Transverse colon (tissue), 4 donors: ENCODE measurements around the gene OVCH2. TPM values are rescaled to one million over a fixed set of nuclear protein-coding genes. Genes with fewer than 3 reads are reported as not detected.

Experiments used
- DNase-seq: peaks from one replicate; pipeline ENCODE4 v3.0.0-alpha.2; 2019
- H3K27ac ChIP-seq, 4 donors: fragments of 200-600 bp; sonication (generic); 2 replicates each; pipeline ENCODE4 v1.5.1; 2016 to 2018; ENCODE audit warnings: inconsistent platforms in 4 of 4
- H3K27me3 ChIP-seq: fragments of 200-600 bp; sonication (generic); 2 replicates; pipeline ENCODE4 v1.5.1; 2017; ENCODE audit warnings: inconsistent platforms
- H3K36me3 ChIP-seq, 4 donors: fragments of 200-600 bp; sonication (generic); 2 replicates each; pipeline ENCODE4 v1.5.1; 2017 to 2019; ENCODE audit warnings: inconsistent platforms in 4 of 4
- H3K4me1 ChIP-seq, 4 donors: fragments of 200-600 bp; sonication (generic); 2 replicates each; pipeline ENCODE4 v1.5.1; 2017 to 2020; ENCODE audit warnings: inconsistent platforms in 4 of 4
- H3K4me3 ChIP-seq, 4 donors: fragments of 200-600 bp; sonication (generic); 1 replicate in 1 of 4; 2 replicates in 3 of 4; pipeline versions ENCODE4 v1.5.1 to v1.6.1; 2017 to 2019; ENCODE audit warnings: inconsistent platforms in 4 of 4
- H3K9me3 ChIP-seq, 2 donors: fragments of 200-600 bp; sonication (generic); 2 replicates each; pipeline ENCODE4 v1.5.1; 2017 to 2019; ENCODE audit warnings: inconsistent platforms in 2 of 2
- CTCF ChIP-seq, 5 experiments: fragments of 200-600 bp in 3 of 5; fragments of 450-650 bp in 2 of 5; sonication (generic) in 3 of 5; IDR thresholded peaks; 1 replicate in 2 of 5; 2 replicates in 3 of 5; pipeline ENCODE4 v1.5.1; 2016 to 2017; ENCODE audit warnings: antibody characterized with exemption in 5 of 5, inconsistent platforms in 3 of 5, mild to moderate bottlenecking in 2 of 5, moderate library complexity in 1 of 5
- EP300 ChIP-seq: sonication (generic); formaldehyde crosslinking; IDR thresholded peaks from one replicate; pipeline ENCODE4 v1.6.1; 2017; ENCODE audit warnings: antibody characterized with exemption, low read depth
- POLR2A ChIP-seq: fragments of 450-650 bp; IDR thresholded peaks from one replicate; pipeline ENCODE4 v1.6.1; 2016; ENCODE audit warnings: antibody characterized with exemption, mild to moderate bottlenecking, moderate library complexity
- POLR2AphosphoS5 ChIP-seq, 3 donors: sonication (generic); formaldehyde crosslinking; IDR thresholded peaks; one replicate each; pipeline ENCODE4 v1.6.1; 2016; ENCODE audit warnings: antibody characterized with exemption in 3 of 3
- WGBS, 2 donors: methylation state at CpG; one replicate each; pipeline ENCODE4 v1.1.5; 2018; ENCODE audit warnings: low coverage in 1 of 2; 5-methylcytosine and 5-hydroxymethylcytosine counted together
- in situ Hi-C, 4 donors: fragments of 200-750 bp; cut with MboI; loops; one replicate each; pipeline versions ENCODE4 v1.15.0 to v1.15.1; 2017; ENCODE audit warnings: low sequenced_read_pairs in 3 of 4, low pct_ligation_motif_present in 1 of 4, low pct_unique_long_range_greater_than_20kb in 1 of 4
- intact Hi-C: fragments of 100-400 bp; cut with DNase I; formaldehyde crosslinking; loops from one replicate; pipeline ENCODE4 v1.15.1; 2023; ENCODE audit warnings: low total_unique reads
- total RNA-seq, 4 donors: library from RNA; depleted of rRNA; stranded (reverse); fragments of >200 nt; gene quantifications; one replicate each; pipeline ENCODE4 v1.1.0, GENCODE V29; 2016

OVCH2 gene
- total RNA-seq, 4 donors from 2014 or later = not detected

- in situ Hi-C loops (loop anchor here in 2 of 4 donors (25.0 kb wide), 2 partner anchors 571 to 596 kb away; partner anchors contain the start of gene RBMXL2 (in 1 of the 2)), intact Hi-C loops (no loop called here)
- DNase-seq = no peak
Measured at GRCh38 chr11:7683571-7683970, 22.7 kb downstream of the OVCH2 start.

GRCh38 chr11:7677796-7678201 is 28.5 kb downstream of the OVCH2 start:
- Histone ChIP-seq H3K9me3 (no peaks in the 10 kb centered on the region), H3K27me3 (peaks cover 14% of the 10 kb centered on the region), H3K36me3 (no peaks in the 10 kb centered on the region), H3K27ac (no peak overlapping the region), H3K4me1 (peaks cover 0 to 19% (median 14%) of the 10 kb centered on the region in 4 donors), H3K4me3 (no peak overlapping the region)
- intact Hi-C loops (no loop called here), in situ Hi-C loops (loop anchor here in 2 of 4 donors (25.0 kb wide), 2 partner anchors 565 to 590 kb away; partner anchors contain the start of gene RBMXL2 (in 1 of the 2))
- 41 to 50% methylated on average over 4 of the region's 4 CpGs for WGBS, 2 donors
- TF ChIP-seq POLR2AphosphoS5 (IDR thresholded peaks at IDR 0.05) (no peak), POLR2A (no peak), CTCF (IDR thresholded peaks at IDR 0.05) (no peak), EP300 (no peak)
- no peak for DNase-seq

More at GRCh38 chr11:7683571-7683970, 22.7 kb downstream of the OVCH2 start:
- Histone ChIP-seq H3K36me3 (no peaks in the 10 kb centered on the region), H3K27ac (no peak overlapping the region), H3K4me1 (no peaks in the 10 kb centered on the region), H3K9me3 (no peaks in the 10 kb centered on the region), H3K27me3 (no peaks in the 10 kb centered on the region), H3K4me3 (no peak overlapping the region)
- 87 to 88% methylated on average over 2 of the region's 2 CpGs for WGBS, 2 donors
- TF ChIP-seq CTCF (IDR thresholded peaks at IDR 0.05) (no peak), EP300 (no peak), POLR2A (no peak), POLR2AphosphoS5 (IDR thresholded peaks at IDR 0.05) (no peak)

- peaks cover 0 to 22% (median 17%) of the 10 kb centered on the region in 4 donors for H3K4me1 ChIP-seq
- no peak overlapping the region for H3K27ac ChIP-seq
- no peak overlapping the region for H3K4me3 ChIP-seq
- H3K36me3 ChIP-seq = no peaks in the 10 kb centered on the region
- H3K9me3 ChIP-seq = no peaks in the 10 kb centered on the region
- DNase-seq = no peak
- TF ChIP-seq CTCF (IDR thresholded peaks at IDR 0.05) (no peak), POLR2A (no peak), POLR2AphosphoS5 (IDR thresholded peaks at IDR 0.05) (no peak), EP300 (no peak)
- H3K27me3 ChIP-seq = peaks cover 15% of the 10 kb centered on the region
- in situ Hi-C loops = loop anchor here in 2 of 4 donors (25.0 kb wide), 2 partner anchors 565 to 590 kb away; partner anchors contain the start of gene RBMXL2 (in 1 of the 2)
- intact Hi-C loops = no loop called here
- 41 to 82% methylated on average over 2 to 5 of the region's 5 CpGs for WGBS, 2 donors
Measured at GRCh38 chr11:7677071-7677470, 29.2 kb downstream of the OVCH2 start.

GRCh38 chr11:7675631-7676030 is 30.6 kb downstream of the OVCH2 start:
- in situ Hi-C loops (loop anchor here in 2 of 4 donors (25.0 kb wide), 2 partner anchors 563 to 588 kb away; partner anchors contain the start of gene RBMXL2 (in 1 of the 2)), intact Hi-C loops (no loop called here)
- Histone ChIP-seq H3K9me3 (no peaks in the 10 kb centered on the region), H3K27me3 (peaks cover 15% of the 10 kb centered on the region), H3K4me3 (no peak overlapping the region), H3K4me1 (peaks cover 0 to 22% (median 17%) of the 10 kb centered on the region in 4 donors), H3K27ac (no peak overlapping the region), H3K36me3 (no peaks in the 10 kb centered on the region)
- WGBS, 2 donors = 77 to 94% methylated on average over 3 of the region's 3 CpGs
- TF ChIP-seq POLR2AphosphoS5 (IDR thresholded peaks at IDR 0.05) (no peak), POLR2A (no peak), CTCF (IDR thresholded peaks at IDR 0.05) (no peak), EP300 (no peak)
- no peak for DNase-seq
